ENCODE measurements around the gene IQCK.
"Not testable (repeated sequence)": the region's sequence is repeated elsewhere in the genome, so short reads cannot be mapped to it uniquely, and the experiment has no call there.

Gene IQCK

GRCh38 chr16:19717741-19718623, at the start of gene IQCK, which contains the start of gene KNOP1:
TSS of gene IQCK (plus strand) at chr16:19718271. CDS start at chr16:19718307, 36 bp downstream.
TSS of gene KNOP1 (minus strand) at chr16:19718227. CDS start at chr16:19715035, 3,192 bp downstream.
- peak; percentile 59 to 61 for DNase-seq

- no peak for DNase-seq
These were observed 45.7 kb upstream of the IQCK start for GRCh38 chr16:19672378-19672777.

- DNase-seq, result no peak
These were observed 43.6 kb upstream of the IQCK start for GRCh38 chr16:19674485-19674884.

GRCh38 chr16:19677402-19677801, 40.7 kb upstream of the IQCK start:
- DNase-seq, result no peak

- no peak for DNase-seq
These were observed 39.3 kb upstream of the IQCK start for GRCh38 chr16:19678804-19679203.

- not testable (repeated sequence) for DNase-seq
These were observed 38.8 kb upstream of the IQCK start for GRCh38 chr16:19679281-19679680.

GRCh38 chr16:19680881-19681340, 37.2 kb upstream of the IQCK start:
- DNase-seq, result no peak

GRCh38 chr16:19681637-19682036, 36.4 kb upstream of the IQCK start:
- no peak for DNase-seq

- DNase-seq, result no peak
These were observed 34.4 kb upstream of the IQCK start for GRCh38 chr16:19683453-19684236.

GRCh38 chr16:19685176-19685575, 32.9 kb upstream of the IQCK start:
- no peak for DNase-seq

GRCh38 chr16:19687279-19687678, 30.8 kb upstream of the IQCK start:
- no peak for DNase-seq

GRCh38 chr16:19688396-19689024, 29.6 kb upstream of the IQCK start:
- no peak for DNase-seq

- no peak for DNase-seq
These were observed 28.7 kb upstream of the IQCK start for GRCh38 chr16:19689342-19689741.

GRCh38 chr16:19690196-19690595, 27.9 kb upstream of the IQCK start:
- DNase-seq, result no peak

GRCh38 chr16:19691161-19691711, 26.8 kb upstream of the IQCK start:
- DNase-seq, result no peak

GRCh38 chr16:19694989-19695388, 23.1 kb upstream of the IQCK start:
- no peak for DNase-seq

GRCh38 chr16:19696328-19696727, 21.7 kb upstream of the IQCK start:
- no peak for DNase-seq

GRCh38 chr16:19696961-19697360, 21.1 kb upstream of the IQCK start:
- DNase-seq, result no peak

- DNase-seq, result no peak
These were observed 20.2 kb upstream of the IQCK start for GRCh38 chr16:19697756-19698318.

GRCh38 chr16:19698480-19699465, 19.3 kb upstream of the IQCK start:
- DNase-seq, result no peak

- DNase-seq, result no peak
These were observed 18.6 kb upstream of the IQCK start for GRCh38 chr16:19699472-19699871.
